Gastrocnemius medialis (tissue), 4 donors: Measurements from ENCODE around the gene C2orf49. TPM values are rescaled to one million over a fixed set of nuclear protein-coding genes. Genes with fewer than 3 reads are reported as not detected.

Experiments
- ATAC-seq, 2 donors: fragments of 150-250 bp; one replicate each; pipeline ENCODE4 v1.9.1; 2016
- DNase-seq, 2 donors: peaks; one replicate each; pipeline ENCODE4 v3.0.0-alpha.2; 2019
- H3K27ac ChIP-seq, 4 donors: fragments of 200-600 bp; sonication (generic); 1 replicate in 1 of 4; 2 replicates in 3 of 4; pipeline ENCODE4 v1.5.1; 2016 to 2018; ENCODE audit warnings: mild to moderate bottlenecking in 2 of 4, moderate library complexity in 1 of 4
- H3K27me3 ChIP-seq, 3 donors: fragments of 200-600 bp; sonication (generic) in 2 of 3; 1 replicate in 1 of 3; 2 replicates in 2 of 3; pipeline versions ENCODE4 v1.5.1 to v1.6.0; 2016 to 2019; ENCODE audit warnings: mild to moderate bottlenecking in 1 of 3, moderate library complexity in 1 of 3
- H3K36me3 ChIP-seq, 2 donors: fragments of 200-600 bp; sonication (generic) in 1 of 2; one replicate each; pipeline ENCODE4 v1.5.1; 2017 to 2018
- H3K4me1 ChIP-seq, 2 donors: fragments of 200-600 bp; sonication (generic) in 1 of 2; one replicate each; pipeline ENCODE4 v1.5.1; 2016 to 2017; ENCODE audit warnings: mild to moderate bottlenecking in 2 of 2
- H3K4me3 ChIP-seq, 4 donors: fragments of 200-600 bp; sonication (generic) in 3 of 4; 1 replicate in 1 of 4; 2 replicates in 3 of 4; pipeline ENCODE4 v1.5.1; 2016 to 2019; ENCODE audit warnings: mild to moderate bottlenecking in 2 of 4
- H3K9me3 ChIP-seq, 3 donors: fragments of 200-600 bp; sonication (generic) in 2 of 3; 1 replicate in 1 of 3; 2 replicates in 2 of 3; pipeline ENCODE4 v1.5.1; 2016 to 2019
- CTCF ChIP-seq, 5 experiments: fragments of 450-650 bp in 3 of 5; fragments of 200-600 bp in 2 of 5; sonication (generic) in 2 of 5; IDR thresholded peaks in 4 of 5; conservative IDR thresholded peaks in 1 of 5; 1 replicate in 4 of 5; 2 replicates in 1 of 5; pipeline ENCODE4 v1.5.1; 2016 to 2019; ENCODE audit warnings: antibody characterized with exemption in 5 of 5, mild to moderate bottlenecking in 3 of 5, moderate library complexity in 3 of 5
- POLR2A ChIP-seq, 2 donors: fragments of 450-650 bp; IDR thresholded peaks; one replicate each; pipeline ENCODE4 v1.6.1; 2017; ENCODE audit warnings: antibody characterized with exemption in 2 of 2, mild to moderate bottlenecking in 2 of 2, moderate library complexity in 2 of 2
- in situ Hi-C, 4 donors: fragments of 200-750 bp; cut with MboI; loops; one replicate each; pipeline versions ENCODE4 v1.15.0 to v1.8.0; 2017; ENCODE audit warnings: low sequenced_read_pairs in 4 of 4
- intact Hi-C: fragments of 100-400 bp; cut with DNase I; formaldehyde crosslinking; loops from one replicate; pipeline ENCODE4 v1.15.1; 2023; ENCODE audit warnings: low total_unique reads
- total RNA-seq, 4 donors: library from RNA; depleted of rRNA; stranded (reverse); fragments of >200 nt; gene quantifications; one replicate each; pipeline versions ENCODE4 v1.1.0 to v1.2.3, GENCODE V29; 2016

Gene C2orf49
- total RNA-seq, 4 donors from 2014 or later = 12.8 to 26.7 (median 18.6) TPM

DNA sequence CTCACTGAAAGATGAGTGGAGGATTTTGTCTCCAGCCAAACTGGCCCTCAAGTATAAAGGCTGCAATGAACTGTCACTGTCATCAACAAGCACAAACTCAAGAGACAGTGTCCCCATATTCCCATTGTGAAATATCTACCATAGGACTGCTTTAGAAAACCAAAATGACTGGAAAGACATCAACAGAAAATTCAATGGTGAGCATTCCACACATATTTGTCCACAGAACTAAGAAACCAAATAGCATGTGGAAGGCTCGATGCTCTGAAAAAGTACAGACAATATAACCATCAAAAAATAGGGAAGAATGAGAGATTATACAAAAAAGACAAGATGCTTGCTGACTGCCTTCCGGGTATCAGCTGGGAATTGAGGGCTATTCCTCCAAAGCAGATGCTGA, 45.4 kb upstream of the C2orf49 start:
- no peak overlapping the region for H3K4me3 ChIP-seq
- DNase-seq = no peak
- no peaks in the 10 kb centered on the region for H3K9me3 ChIP-seq
- intact Hi-C loops (no loop called here), in situ Hi-C loops (no loop called here)
- H3K4me1 ChIP-seq = no peaks in the 10 kb centered on the region
- TF ChIP-seq POLR2A (IDR thresholded peaks at IDR 0.05) = no peak
- no peak for TF ChIP-seq CTCF (IDR thresholded peaks at IDR 0.05 in 4 of 5, conservative IDR thresholded peaks at IDR 0.05 in 1 of 5)
- no peak overlapping the region for H3K27ac ChIP-seq
- H3K36me3 ChIP-seq = peaks cover 0 to 48% of the 10 kb centered on the region in 2 donors
- no peak for ATAC-seq
- H3K27me3 ChIP-seq = no peaks in the 10 kb centered on the region

GRCh38 chr2:105294046-105294445, 43.3 kb upstream of the C2orf49 start:
- intact Hi-C loops (no loop called here), in situ Hi-C loops (no loop called here)
- Histone ChIP-seq H3K36me3 (peaks cover 6 to 64% of the 10 kb centered on the region in 2 donors), H3K4me1 (no peaks in the 10 kb centered on the region), H3K27ac (no peak overlapping the region), H3K27me3 (no peaks in the 10 kb centered on the region), H3K9me3 (no peaks in the 10 kb centered on the region), H3K4me3 (no peak overlapping the region)
- ATAC-seq (no peak), DNase-seq (no peak)
- TF ChIP-seq CTCF (IDR thresholded peaks at IDR 0.05 in 4 of 5, conservative IDR thresholded peaks at IDR 0.05 in 1 of 5) (no peak), POLR2A (IDR thresholded peaks at IDR 0.05) (no peak)

- DNase-seq (no peak), ATAC-seq (no peak)
- peaks cover 6 to 59% of the 10 kb centered on the region in 2 donors for H3K36me3 ChIP-seq
- H3K4me3 ChIP-seq = no peak overlapping the region
- in situ Hi-C loops = no loop called here
- no peaks in the 10 kb centered on the region for H3K9me3 ChIP-seq
- intact Hi-C loops = no loop called here
- H3K4me1 ChIP-seq = no peaks in the 10 kb centered on the region
- H3K27me3 ChIP-seq = no peaks in the 10 kb centered on the region
- no peak for TF ChIP-seq POLR2A (IDR thresholded peaks at IDR 0.05)
- no peak for TF ChIP-seq CTCF (IDR thresholded peaks at IDR 0.05 in 4 of 5, conservative IDR thresholded peaks at IDR 0.05 in 1 of 5)
- no peak overlapping the region for H3K27ac ChIP-seq
Observed at GRCh38 chr2:105294844-105295481, 42.4 kb upstream of the C2orf49 start.

DNA sequence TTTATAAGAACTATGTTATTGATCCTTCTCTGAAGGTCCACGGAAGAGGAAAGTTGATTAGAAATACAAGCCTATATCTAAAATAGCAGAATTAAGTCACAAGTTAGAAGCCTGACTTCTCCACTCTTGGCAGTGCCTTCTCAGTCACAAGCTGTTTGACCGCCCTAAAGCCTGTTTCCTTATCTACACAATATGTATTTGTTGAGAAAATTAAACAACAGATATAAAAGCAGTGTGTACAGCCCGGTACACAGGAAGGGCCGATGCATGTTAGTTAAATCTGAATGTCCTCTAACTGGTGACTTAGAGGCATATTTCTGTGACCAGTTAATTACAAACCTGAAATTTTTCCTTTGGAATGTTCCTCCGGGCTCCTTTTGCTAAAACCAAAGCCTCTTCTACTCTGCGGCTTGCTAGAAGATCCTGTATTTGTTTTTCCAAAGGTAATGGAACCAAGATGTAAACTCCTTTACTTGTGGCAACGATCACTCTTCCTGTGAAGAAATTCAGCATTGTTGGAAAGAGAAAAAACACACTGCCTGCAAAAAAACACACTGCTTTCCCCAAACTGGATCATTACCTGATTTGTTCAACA, 41.2 kb upstream of the C2orf49 start:
- Histone ChIP-seq H3K27me3 (no peaks in the 10 kb centered on the region), H3K4me1 (no peaks in the 10 kb centered on the region), H3K27ac (no peak overlapping the region), H3K4me3 (no peak overlapping the region), H3K36me3 (peaks cover 6 to 47% of the 10 kb centered on the region in 2 donors), H3K9me3 (no peaks in the 10 kb centered on the region)
- intact Hi-C loops = no loop called here
- ATAC-seq = no peak
- no peak for DNase-seq
- TF ChIP-seq CTCF (IDR thresholded peaks at IDR 0.05 in 4 of 5, conservative IDR thresholded peaks at IDR 0.05 in 1 of 5) = no peak
- TF ChIP-seq POLR2A (IDR thresholded peaks at IDR 0.05) = no peak
- in situ Hi-C loops = no loop called here
